H54 (cell line): ENCODE data around the gene XBP1.
"Not testable (repeated sequence)": the region's sequence is repeated elsewhere in the genome, so short reads cannot be mapped to it uniquely, and the experiment has no call there.

Experiments
- DNase-seq: peaks from one replicate; pipeline ENCODE4 v3.0.0; 2011; ENCODE audit warnings: low spot score, mixed read lengths; ENCODE audit not compliant: insufficient read length
- FAIRE-seq: peaks from 3 replicates; lab custom pipeline; 2011; peaks lifted over from hg19 to GRCh38; lab: Jason Lieb, UNC
- POLR2A ChIP-seq: IDR thresholded peaks from 2 replicates; pipeline ENCODE4 v1.6.1; 2011; ENCODE audit warnings: low read depth, mild to moderate bottlenecking, low read length

XBP1 gene

DNA sequence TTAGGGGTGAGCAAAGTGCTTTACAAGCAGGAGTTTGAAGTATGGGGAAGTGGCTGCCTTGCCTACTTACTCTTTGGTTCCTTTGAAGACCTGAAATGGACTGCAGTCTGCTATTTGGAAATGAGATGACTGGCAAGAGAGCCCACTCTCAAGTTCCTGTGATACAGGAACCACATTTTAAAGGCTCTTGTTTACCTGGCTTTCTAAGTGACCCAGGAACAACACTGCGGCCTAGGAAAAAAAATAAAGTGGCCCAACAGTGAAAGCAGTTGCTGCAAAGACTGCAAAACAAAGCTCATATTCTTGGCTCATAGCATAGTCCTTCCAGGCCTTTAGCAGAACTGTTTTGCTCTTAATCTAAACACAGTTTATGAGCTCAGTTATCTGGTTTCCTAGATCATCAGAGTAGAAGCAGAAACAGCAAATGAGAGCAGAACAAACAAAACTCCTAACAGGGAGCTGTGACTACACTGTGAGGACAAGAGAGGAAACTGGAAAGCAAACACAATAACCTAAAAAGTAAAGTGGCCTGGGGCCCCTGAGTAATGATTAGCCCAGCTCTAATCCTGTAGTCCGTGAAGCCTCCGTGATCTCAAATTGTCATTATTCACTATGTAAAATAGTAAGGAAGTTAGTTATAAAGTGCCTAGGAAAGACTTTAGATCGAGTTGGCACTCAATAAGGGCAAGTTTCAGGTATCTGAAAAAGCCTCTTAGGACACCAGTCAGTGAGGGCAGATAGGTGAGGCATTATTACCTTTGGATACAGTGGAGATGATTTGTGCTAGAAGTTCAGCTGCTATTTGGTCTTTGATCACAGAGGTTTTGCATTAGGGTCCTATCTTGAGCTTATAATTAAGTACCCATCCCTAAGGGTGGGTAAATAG, 16.3 kb downstream of the XBP1 start:
- DNase-seq = no peak
- no peak for TF ChIP-seq POLR2A
- FAIRE-seq = no peak

DNA sequence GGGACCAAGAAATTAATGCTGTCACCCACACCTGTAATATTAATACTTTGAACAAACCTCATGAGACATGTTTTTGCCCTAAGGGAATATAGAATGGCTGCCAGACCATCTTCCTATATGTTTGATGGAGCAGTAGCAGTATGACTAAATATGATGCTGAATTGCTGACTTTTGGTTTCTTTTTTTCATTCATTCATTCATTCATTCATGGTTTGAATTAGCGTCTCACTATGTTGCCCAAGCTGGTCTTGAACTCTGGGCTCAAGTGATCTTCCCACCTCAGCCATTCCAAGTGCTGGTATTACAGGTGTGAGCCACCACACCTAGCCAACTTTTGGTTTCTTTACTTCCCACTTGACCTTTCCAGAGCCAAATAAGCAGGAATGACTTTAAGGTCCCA, 20.1 kb downstream of the XBP1 start:
- no peak for TF ChIP-seq POLR2A
- DNase-seq = no peak
- FAIRE-seq = no peak

DNA sequence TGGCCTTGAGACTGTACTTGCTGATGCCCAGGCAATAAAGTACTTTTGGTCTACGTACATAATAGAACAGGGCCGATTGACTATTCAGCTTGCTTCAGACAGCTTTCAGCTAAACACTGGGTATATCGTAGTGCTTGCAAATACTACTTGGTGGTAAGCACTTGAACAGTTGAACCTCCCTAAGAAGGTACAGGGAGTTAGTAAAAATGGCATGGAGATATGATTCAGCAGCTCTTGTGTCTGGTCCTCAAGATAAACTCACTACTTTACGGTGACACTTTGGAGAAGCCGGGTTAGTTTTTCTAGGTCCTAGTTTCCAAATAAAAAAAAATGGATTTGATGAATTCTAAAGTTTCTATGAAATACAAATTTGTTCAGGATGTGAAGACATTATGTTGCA, 20.5 kb downstream of the XBP1 start:
- FAIRE-seq (no peak), DNase-seq (no peak)
- no peak for TF ChIP-seq POLR2A

GRCh38 chr22:28774378-28774777, 26.0 kb downstream of the XBP1 start:
- no peak for TF ChIP-seq POLR2A

DNA sequence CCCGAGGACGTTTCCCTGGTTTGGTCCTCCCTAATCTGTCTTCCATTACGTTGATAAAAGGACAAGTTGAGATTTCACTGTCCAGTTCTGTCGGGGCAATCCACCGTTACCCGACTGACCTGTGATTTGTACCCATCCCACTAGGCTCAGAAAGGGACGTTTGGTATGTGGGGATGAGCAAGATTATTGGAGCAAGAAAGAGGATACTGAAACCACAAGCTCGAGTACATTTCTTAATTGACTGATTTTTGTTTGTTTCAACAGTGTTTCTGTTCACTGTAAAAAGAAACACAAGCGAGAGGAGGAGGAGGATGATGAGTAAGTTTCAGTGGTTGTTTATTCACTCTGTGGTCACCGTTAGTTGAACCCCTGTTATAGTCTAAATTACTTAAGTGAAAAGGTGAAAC, 26.9 kb downstream of the XBP1 start:
- peak; percentile 22 for DNase-seq
- no peak for FAIRE-seq
- no peak for TF ChIP-seq POLR2A

More at GRCh38 chr22:28774378-28774777, 26.0 kb downstream of the XBP1 start:
- no peak for FAIRE-seq
- no peak for DNase-seq

DNA sequence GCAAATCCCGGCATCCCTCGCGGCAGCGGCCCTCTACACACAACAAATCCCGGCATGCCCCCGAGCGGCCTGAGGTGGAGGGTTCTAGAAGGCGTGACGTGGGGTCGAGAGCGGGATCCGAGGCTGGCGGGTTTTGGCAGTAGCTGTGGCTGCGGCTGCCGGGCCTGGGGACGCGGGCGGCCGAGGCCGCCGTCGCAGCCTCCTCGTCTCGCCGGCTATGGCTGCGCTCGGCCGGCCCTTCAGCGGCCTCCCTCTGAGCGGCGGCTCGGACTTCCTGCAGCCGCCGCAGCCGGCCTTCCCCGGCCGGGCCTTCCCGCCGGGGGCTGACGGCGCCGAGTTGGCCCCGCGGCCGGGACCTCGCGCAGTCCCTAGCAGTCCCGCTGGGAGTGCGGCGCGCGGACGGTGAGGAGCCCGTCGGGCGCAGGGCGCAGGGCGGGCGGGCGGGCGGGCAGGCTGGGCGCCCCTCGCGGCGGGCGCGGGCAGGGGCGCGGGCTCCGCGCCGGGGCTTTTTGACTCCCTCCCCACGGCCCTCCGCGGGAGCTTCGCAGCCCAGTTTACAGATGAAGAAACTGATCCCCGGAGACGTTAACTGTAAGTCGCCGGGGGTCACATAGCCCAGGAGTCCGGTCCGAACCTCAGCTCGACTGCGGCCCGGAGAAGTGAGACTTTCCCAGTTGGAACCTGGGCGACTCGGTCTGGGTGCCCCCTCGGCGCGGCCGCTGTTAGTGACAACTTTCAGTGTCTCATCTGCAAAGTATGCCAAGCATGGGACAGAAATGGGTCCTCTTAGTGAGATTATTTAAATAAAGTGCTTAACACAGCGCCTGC, 27.5 kb downstream of the XBP1 start, which contains the start of gene CCDC117:
CCDC117 (plus strand) TSS at position 63 of the 828 bp plus-strand sequence; CDS start at position 218, 155 bp downstream.
- FAIRE-seq (no peak), DNase-seq (peak; percentile 81)
- peak; percentile 65 for TF ChIP-seq POLR2A

- FAIRE-seq (no peak), DNase-seq (no peak)
- TF ChIP-seq POLR2A = no peak
Measured at GRCh38 chr22:28771195-28771791, 29.1 kb downstream of the XBP1 start.

DNA sequence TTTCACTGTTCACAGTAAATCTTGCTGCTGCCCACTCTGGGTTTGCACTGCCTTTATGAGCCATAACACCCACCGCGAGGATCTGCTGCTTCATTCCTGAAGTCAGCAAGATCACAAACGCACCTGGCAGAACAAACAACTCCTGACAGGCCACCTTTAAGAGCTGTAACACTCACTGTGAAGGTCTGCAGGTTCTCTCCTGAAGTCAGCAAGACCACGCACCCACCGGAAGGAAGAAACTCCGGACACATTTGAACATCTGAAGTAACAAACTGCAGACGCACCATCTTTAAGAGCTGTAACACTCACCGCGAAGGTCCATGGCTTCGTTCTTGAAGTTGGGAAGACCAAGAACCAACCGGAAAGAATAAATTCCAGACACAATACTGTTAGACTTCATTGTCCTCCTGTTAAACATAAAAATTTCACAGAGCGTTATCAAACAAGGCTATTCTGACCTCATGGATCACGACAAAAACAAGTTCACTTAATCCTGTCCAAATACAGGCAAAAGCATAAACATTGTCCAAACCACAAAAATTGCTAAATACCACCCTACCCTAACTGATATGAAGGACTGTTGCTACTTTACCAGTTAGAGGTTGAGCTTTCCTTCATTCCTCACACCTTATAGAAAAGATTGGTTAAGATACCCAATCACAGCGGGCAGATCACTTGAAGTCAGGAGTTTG, 30.8 kb downstream of the XBP1 start:
- FAIRE-seq (no peak), DNase-seq (no peak)
- no peak for TF ChIP-seq POLR2A

- no peak for DNase-seq
- TF ChIP-seq POLR2A = no peak
- FAIRE-seq = no peak
Measured at GRCh38 chr22:28768701-28769393, 31.5 kb downstream of the XBP1 start.

DNA sequence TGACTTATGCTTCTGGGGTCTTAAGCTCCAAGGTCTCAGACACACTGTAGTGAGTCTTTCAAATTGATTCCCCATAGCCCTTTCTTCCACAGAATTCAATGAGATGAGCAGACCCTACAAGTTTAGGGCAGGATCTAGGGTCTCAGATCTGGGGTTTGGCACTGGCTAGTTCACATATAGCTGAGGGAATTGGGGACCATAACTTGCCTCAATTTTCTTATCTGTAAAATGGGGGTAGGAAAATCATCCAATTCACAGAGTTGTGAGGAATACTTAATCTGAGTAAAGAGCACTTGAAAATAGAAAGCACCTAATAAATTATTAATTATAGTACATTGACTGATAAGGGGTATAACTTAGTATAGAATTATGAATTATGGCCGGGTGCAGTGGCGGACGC, 33.7 kb downstream of the XBP1 start:
- DNase-seq = no peak
- TF ChIP-seq POLR2A = no peak
- no peak for FAIRE-seq

GRCh38 chr22:28762000-28762399, 38.4 kb downstream of the XBP1 start:
- not testable (repeated sequence) for FAIRE-seq, DNase-seq

GRCh38 chr22:28761449-28761755, 39.0 kb downstream of the XBP1 start:
- no peak for FAIRE-seq
- no peak for DNase-seq
- no peak for TF ChIP-seq POLR2A
